IMR-90 (cell line): ENCODE measurements around the gene RBM42. TPM values are rescaled to one million over a fixed set of nuclear protein-coding genes. Genes with fewer than 3 reads are reported as not detected.

Experiments
- ATAC-seq: fragments of 200-7000 bp; cut with Tn5 transposase; 2 replicates; pipeline ENCODE4 v1.9.1; 2020; ENCODE audit warnings: low read depth, mild to moderate bottlenecking, moderate library complexity
- BruUV-seq: library from RNA; stranded (reverse); fragments of 400-500 nt; replicated peaks from 2 replicates; lab custom pipeline; 2021; lab: Mats Ljungman, UMichigan
- CTCF ChIA-PET: fragments of 300-600 bp; formaldehyde crosslinking; extraction: SDS; loops from one replicate; lab custom pipeline; 2021; ENCODE audit warnings: antibody characterized with exemption; lab: Yijun Ruan, JAX
- POLR2A ChIA-PET: fragments of 300-600 bp; sonication (Branson Sonifier 250); formaldehyde crosslinking; loops from one replicate; lab custom pipeline; 2022; ENCODE audit warnings: antibody characterized with exemption; ENCODE audit not compliant: unreplicated experiment; lab: Charles Lee
- DNase-seq: peaks from one replicate; pipeline ENCODE4 v3.0.0; 2013
- H2AFZ ChIP-seq: replicated peaks from 2 replicates; pipeline ENCODE3; 2013; ENCODE audit warnings: low read length, mild to moderate bottlenecking; ENCODE audit not compliant: poor library complexity
- H2AK5ac ChIP-seq: 2 replicates; pipeline ENCODE4 v1.6.1; 2013; ENCODE audit warnings: low read depth, low read length, inconsistent platforms
- H2AK9ac ChIP-seq: replicated peaks from 2 replicates; pipeline ENCODE3; 2013; ENCODE audit warnings: mild to moderate bottlenecking, low read depth, low read length, moderate library complexity; ENCODE audit not compliant: poor library complexity
- H2BK120ac ChIP-seq: 2 replicates; pipeline ENCODE4 v1.6.1; 2013; ENCODE audit warnings: low read depth, low read length, inconsistent platforms
- H2BK15ac ChIP-seq: 3 replicates; pipeline ENCODE4 v1.6.1; 2013; ENCODE audit warnings: low read depth, low read length, inconsistent platforms
- H2BK20ac ChIP-seq: 2 replicates; pipeline ENCODE4 v1.6.1; 2013; ENCODE audit warnings: low read depth, mild to moderate bottlenecking, inconsistent platforms, low read length, moderate library complexity
- H2BK5ac ChIP-seq: 2 replicates; pipeline ENCODE4 v1.6.1; 2013; ENCODE audit warnings: mild to moderate bottlenecking, low read depth, low read length, inconsistent platforms; ENCODE audit not compliant: poor library complexity, severe bottlenecking
- H3K14ac ChIP-seq: replicated peaks from 2 replicates; pipeline ENCODE4 v1.6.1; 2013; ENCODE audit warnings: low read depth, low read length, inconsistent platforms
- H3K18ac ChIP-seq: 2 replicates; pipeline ENCODE4 v1.6.1; 2013; ENCODE audit warnings: low read depth, low read length, control low read depth
- H3K23ac ChIP-seq: 2 replicates; pipeline ENCODE4 v1.6.1; 2013; ENCODE audit warnings: low read depth, low read length, inconsistent platforms
- H3K27ac ChIP-seq: 2 replicates; pipeline ENCODE4 v1.5.1; 2013; ENCODE audit warnings: mild to moderate bottlenecking, control low read depth, low read length; ENCODE audit not compliant: insufficient read depth
- H3K27me3 ChIP-seq: 2 replicates; pipeline ENCODE4 v1.6.1; 2013; ENCODE audit warnings: low read length; ENCODE audit not compliant: control insufficient read depth, insufficient read depth
- H3K36me3 ChIP-seq: 2 replicates; pipeline ENCODE4 v1.6.1; 2013; ENCODE audit warnings: low read length, mixed read lengths; ENCODE audit not compliant: control insufficient read depth, insufficient read depth
- H3K4ac ChIP-seq: 2 replicates; pipeline ENCODE4 v1.6.1; 2013; ENCODE audit warnings: low read depth, low read length, inconsistent platforms
- H3K4me1 ChIP-seq: 2 replicates; pipeline ENCODE4 v1.6.1; 2013; ENCODE audit warnings: low read length, mixed read lengths; ENCODE audit not compliant: control insufficient read depth, insufficient read depth
- H3K4me2 ChIP-seq: 2 replicates; pipeline ENCODE4 v1.6.1; 2013; ENCODE audit warnings: low read depth, mild to moderate bottlenecking, control low read depth, low read length, moderate library complexity
- H3K4me3 ChIP-seq: 2 replicates; pipeline ENCODE4 v1.5.1; 2013; ENCODE audit warnings: low read depth, mild to moderate bottlenecking, control low read depth, low read length, moderate library complexity; ENCODE audit not compliant: insufficient read depth
- H3K56ac ChIP-seq: 2 replicates; pipeline ENCODE4 v1.6.1; 2013; ENCODE audit warnings: low read length, inconsistent platforms; ENCODE audit not compliant: insufficient read depth; ENCODE audit errors: extremely low read depth
- H3K79me1 ChIP-seq, 2 experiments: 2 replicates each; pipeline ENCODE4 v1.6.1; 2013; ENCODE audit warnings: low read length in 2 of 2, inconsistent platforms in 1 of 2, low read depth in 1 of 2
- H3K9ac ChIP-seq: 2 replicates; pipeline ENCODE4 v1.6.1; 2013; ENCODE audit warnings: low read depth, low read length, control low read depth
- H3K9me1 ChIP-seq: 2 replicates; pipeline ENCODE4 v1.6.1; 2013; ENCODE audit warnings: low read length, inconsistent platforms; ENCODE audit not compliant: insufficient read depth
- H3K9me3 ChIP-seq: 2 replicates; pipeline ENCODE4 v1.6.1; 2013; ENCODE audit warnings: low read length; ENCODE audit not compliant: control insufficient read depth, insufficient read depth
- H4K20me1 ChIP-seq: 2 replicates; pipeline ENCODE4 v1.6.1; 2013; ENCODE audit warnings: low read length, inconsistent platforms; ENCODE audit not compliant: insufficient read depth
- H4K5ac ChIP-seq: 2 replicates; pipeline ENCODE4 v1.6.1; 2013; ENCODE audit warnings: mild to moderate bottlenecking, low read depth, low read length, control low read depth
- H4K8ac ChIP-seq, 2 experiments: 2 replicates each; pipeline ENCODE4 v1.6.1; 2013; ENCODE audit warnings: low read depth in 2 of 2, low read length in 2 of 2, control low read depth in 1 of 2, inconsistent platforms in 1 of 2
- H4K91ac ChIP-seq: 2 replicates; pipeline ENCODE4 v1.6.1; 2013; ENCODE audit warnings: low read depth, low read length, inconsistent platforms; ENCODE audit not compliant: insufficient read depth
- BHLHE40 ChIP-seq: fragments of 150-350 bp; IDR thresholded peaks from 2 replicates; pipeline ENCODE4 v1.6.1; 2016; ENCODE audit warnings: mild to moderate bottlenecking, low read depth, low read length
- CEBPB ChIP-seq: IDR thresholded peaks from 2 replicates; pipeline ENCODE4 v1.6.1; 2012; ENCODE audit warnings: low read depth, low read length, improper control_type of control experiment
- CHD1 ChIP-seq: IDR thresholded peaks from 2 replicates; pipeline ENCODE4 v1.6.1; 2012; ENCODE audit warnings: low read depth, low read length, improper control_type of control experiment
- CTCF ChIP-seq: conservative IDR thresholded peaks from 2 replicates; pipeline ENCODE4 v1.5.1; 2012; ENCODE audit warnings: mild to moderate bottlenecking, low read depth, low read length, improper control_type of control experiment
- ELK1 ChIP-seq: fragments of 150-350 bp; IDR thresholded peaks from 2 replicates; pipeline ENCODE4 v1.6.1; 2016; ENCODE audit warnings: low read depth, mild to moderate bottlenecking, low read length, moderate library complexity, borderline replicate concordance
- FOS ChIP-seq: fragments of 150-350 bp; IDR thresholded peaks from 2 replicates; pipeline ENCODE4 v1.6.1; 2016; ENCODE audit warnings: low read depth, low read length
- MAFK ChIP-seq: IDR thresholded peaks from 2 replicates; pipeline ENCODE4 v1.6.1; 2012; ENCODE audit warnings: low read depth, low read length, improper control_type of control experiment
- MAZ ChIP-seq: IDR thresholded peaks from 2 replicates; pipeline ENCODE4 v1.6.1; 2012; ENCODE audit warnings: low read depth, mild to moderate bottlenecking, low read length, improper control_type of control experiment, moderate library complexity, borderline replicate concordance
- MXI1 ChIP-seq: IDR thresholded peaks from 2 replicates; pipeline ENCODE4 v1.6.1; 2012; ENCODE audit warnings: low read depth, mild to moderate bottlenecking, low read length, moderate library complexity, borderline replicate concordance
- NFE2L2 ChIP-seq: fragments of 150-350 bp; IDR thresholded peaks from 2 replicates; pipeline ENCODE4 v1.6.1; 2016; ENCODE audit warnings: low read depth, mild to moderate bottlenecking, low read length
- POLR2A ChIP-seq: IDR thresholded peaks from 2 replicates; pipeline ENCODE4 v1.6.1; 2012; ENCODE audit warnings: mild to moderate bottlenecking, low read depth, low read length
- RAD21 ChIP-seq: IDR thresholded peaks from 2 replicates; pipeline ENCODE4 v1.6.1; 2012; ENCODE audit warnings: low read length, improper control_type of control experiment
- RCOR1 ChIP-seq: IDR thresholded peaks from 2 replicates; pipeline ENCODE4 v1.6.1; 2012; ENCODE audit warnings: mild to moderate bottlenecking, low read length, improper control_type of control experiment; ENCODE audit not compliant: insufficient replicate concordance
- RFX5 ChIP-seq: IDR thresholded peaks from 2 replicates; pipeline ENCODE4 v1.8.0; 2012; ENCODE audit warnings: low read depth, mild to moderate bottlenecking, low read length, moderate library complexity
- SMC3 ChIP-seq: fragments of 150-350 bp; IDR thresholded peaks from 2 replicates; pipeline ENCODE4 v1.6.1; 2016; ENCODE audit warnings: low read depth, mild to moderate bottlenecking, antibody characterized with exemption, low read length, moderate library complexity
- USF2 ChIP-seq: fragments of 150-350 bp; IDR thresholded peaks from 2 replicates; pipeline ENCODE4 v1.6.1; 2017; ENCODE audit warnings: mild to moderate bottlenecking, antibody characterized with exemption, low read length, low read depth
- WGBS, 2 experiments: methylation state at CpG; one replicate each; pipeline versions ENCODE4 v1.1.5 to v1.1.7; 2013; ENCODE audit warnings: missing lambda C conversion rate in 2 of 2; ENCODE audit not compliant: insufficient read length in 1 of 2; ENCODE audit errors: extremely low coverage in 2 of 2; 5-methylcytosine and 5-hydroxymethylcytosine counted together
- dilution Hi-C: fragments of 300-500 bp; cut with HindIII; formaldehyde crosslinking; loops from one replicate; pipeline ENCODE4 v1.14.3; 2018; ENCODE audit warnings: low sequenced_read_pairs; ENCODE audit not compliant: unreplicated experiment
- in situ Hi-C: fragments of 300-500 bp; cut with MboI; formaldehyde crosslinking; loops from 3 replicates; pipeline ENCODE4 v1.14.3; 2019; ENCODE audit warnings: low sequenced_read_pairs, inconsistent platforms, mixed read lengths
- intact Hi-C: fragments of 100-400 bp; cut with micrococcal nuclease; formaldehyde crosslinking; loops from 2 replicates; pipeline ENCODE4 v1.10.0; 2022
- polyA plus RNA-seq, 3 experiments: library from polyadenylated mRNA; depleted of rRNA; stranded (reverse); fragments of >200 nt; gene quantifications; 2 replicates each; pipeline ENCODE4 v1.2.3, GENCODE V29; 2012; ENCODE audit warnings: low replicate concordance in 1 of 3
- total RNA-seq: library from RNA; depleted of rRNA; stranded (reverse); fragments of >200 nt; gene quantifications from 2 replicates; pipeline ENCODE4 v1.2.3, GENCODE V29; 2012

Gene RBM42
- total and polyA plus RNA-seq, 2 of the 4 experiments (the other 2 are of a cell fraction) = 19.0 to 41.5 TPM

GRCh38 chr19:35663981-35664380 is 35.1 kb downstream of the RBM42 start:
- TF ChIP-seq MAFK (no peak), BHLHE40 (no peak), CHD1 (no peak), FOS (no peak), SMC3 (no peak), CTCF (no peak), NFE2L2 (no peak), RFX5 (no peak), MAZ (no peak), MXI1 (no peak), USF2 (no peak), POLR2A (no peak), RCOR1 (no peak), ELK1 (no peak), CEBPB (no peak), RAD21 (no peak)
- Histone ChIP-seq H3K9me3 (no peaks in the 10 kb centered on the region), H4K5ac (no peak overlapping the region), H3K9ac (no peak overlapping the region), H4K20me1 (0 out of 2 replicates have a peak, but pooled peaks cover 7% of the 10 kb centered on the region), H2BK15ac (no peak overlapping the region), H2AFZ (no peak overlapping the region), H3K4me1 (no peaks in the 10 kb centered on the region), H4K8ac (no peak overlapping the region), H3K14ac (no peak overlapping the region), H2AK9ac (no peak overlapping the region), H2BK20ac (no peak overlapping the region), H3K36me3 (peaks cover 31% of the 10 kb centered on the region), H2AK5ac (no peak overlapping the region), H3K4me3 (no peak overlapping the region), H3K56ac (no peak overlapping the region), H2BK5ac (no peak overlapping the region), H3K4ac (no peak overlapping the region), H3K27ac (no peak overlapping the region), H3K27me3 (no peaks in the 10 kb centered on the region), H3K18ac (no peak overlapping the region), H3K4me2 (no peak overlapping the region), H3K23ac (no peak overlapping the region), H3K79me1 (peaks cover 0 to 4% of the 10 kb centered on the region in 2 experiments; a peak in 1 of 4 replicates), H4K91ac (no peak overlapping the region), H2BK120ac (no peak overlapping the region), H3K9me1 (no peaks in the 10 kb centered on the region)
- DNase-seq (no peak), ATAC-seq (no peak)
- WGBS, 2 experiments = no CpG with 5 or more reads among the region's 3 CpGs
- dilution Hi-C loops = no loop called here
- ChIA-PET POLR2A (no interaction called here), CTCF (interaction anchor here (0.6 kb wide), 2 partner anchors 28 to 316 kb away, joined by 4 to 6 read pairs; no protein-coding TSS in a partner anchor)
- no TSS peak for BruUV-seq
- intact Hi-C loops = no loop called here
- in situ Hi-C loops = no loop called here
